ENCODE data around the gene FXYD4.

DNA sequence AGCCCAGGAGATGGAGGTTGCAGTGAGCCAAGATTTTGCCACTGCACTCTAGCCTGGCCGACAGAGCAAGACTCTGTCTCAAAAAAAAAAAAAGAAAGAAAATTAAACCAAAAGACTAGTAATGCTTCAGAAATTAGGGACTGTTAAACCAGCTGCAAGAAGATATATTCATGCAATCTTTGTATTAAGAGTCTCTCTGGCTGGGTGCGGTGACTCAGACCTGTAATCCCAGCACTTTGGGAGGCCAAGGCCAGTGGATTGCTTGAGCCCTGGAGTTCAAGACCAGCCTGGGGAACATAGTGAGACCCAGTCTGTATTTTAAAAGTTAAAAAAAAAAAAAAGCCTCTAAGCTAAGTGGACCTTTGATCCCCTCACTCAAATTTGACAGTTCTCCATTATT is 40.1 kb downstream of the FXYD4 start:
- TF ChIP-seq, protein P1, sequence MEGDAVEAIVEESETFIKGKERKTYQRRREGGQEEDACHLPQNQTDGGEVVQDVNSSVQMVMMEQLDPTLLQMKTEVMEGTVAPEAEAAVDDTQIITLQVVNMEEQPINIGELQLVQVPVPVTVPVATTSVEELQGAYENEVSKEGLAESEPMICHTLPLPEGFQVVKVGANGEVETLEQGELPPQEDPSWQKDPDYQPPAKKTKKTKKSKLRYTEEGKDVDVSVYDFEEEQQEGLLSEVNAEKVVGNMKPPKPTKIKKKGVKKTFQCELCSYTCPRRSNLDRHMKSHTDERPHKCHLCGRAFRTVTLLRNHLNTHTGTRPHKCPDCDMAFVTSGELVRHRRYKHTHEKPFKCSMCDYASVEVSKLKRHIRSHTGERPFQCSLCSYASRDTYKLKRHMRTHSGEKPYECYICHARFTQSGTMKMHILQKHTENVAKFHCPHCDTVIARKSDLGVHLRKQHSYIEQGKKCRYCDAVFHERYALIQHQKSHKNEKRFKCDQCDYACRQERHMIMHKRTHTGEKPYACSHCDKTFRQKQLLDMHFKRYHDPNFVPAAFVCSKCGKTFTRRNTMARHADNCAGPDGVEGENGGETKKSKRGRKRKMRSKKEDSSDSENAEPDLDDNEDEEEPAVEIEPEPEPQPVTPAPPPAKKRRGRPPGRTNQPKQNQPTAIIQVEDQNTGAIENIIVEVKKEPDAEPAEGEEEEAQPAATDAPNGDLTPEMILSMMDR (IDR thresholded peaks at IDR 0.05; ENCODE audit: insufficient read depth, low read length) = no peak
- TF ChIP-seq POLR2AphosphoS5 (IDR thresholded peaks at IDR 0.05; ENCODE audit: low read depth) (no peak), GABPA (IDR thresholded peaks at IDR 0.05; ENCODE audit: low read depth) (no peak)
- TF ChIP-seq, protein P2, sequence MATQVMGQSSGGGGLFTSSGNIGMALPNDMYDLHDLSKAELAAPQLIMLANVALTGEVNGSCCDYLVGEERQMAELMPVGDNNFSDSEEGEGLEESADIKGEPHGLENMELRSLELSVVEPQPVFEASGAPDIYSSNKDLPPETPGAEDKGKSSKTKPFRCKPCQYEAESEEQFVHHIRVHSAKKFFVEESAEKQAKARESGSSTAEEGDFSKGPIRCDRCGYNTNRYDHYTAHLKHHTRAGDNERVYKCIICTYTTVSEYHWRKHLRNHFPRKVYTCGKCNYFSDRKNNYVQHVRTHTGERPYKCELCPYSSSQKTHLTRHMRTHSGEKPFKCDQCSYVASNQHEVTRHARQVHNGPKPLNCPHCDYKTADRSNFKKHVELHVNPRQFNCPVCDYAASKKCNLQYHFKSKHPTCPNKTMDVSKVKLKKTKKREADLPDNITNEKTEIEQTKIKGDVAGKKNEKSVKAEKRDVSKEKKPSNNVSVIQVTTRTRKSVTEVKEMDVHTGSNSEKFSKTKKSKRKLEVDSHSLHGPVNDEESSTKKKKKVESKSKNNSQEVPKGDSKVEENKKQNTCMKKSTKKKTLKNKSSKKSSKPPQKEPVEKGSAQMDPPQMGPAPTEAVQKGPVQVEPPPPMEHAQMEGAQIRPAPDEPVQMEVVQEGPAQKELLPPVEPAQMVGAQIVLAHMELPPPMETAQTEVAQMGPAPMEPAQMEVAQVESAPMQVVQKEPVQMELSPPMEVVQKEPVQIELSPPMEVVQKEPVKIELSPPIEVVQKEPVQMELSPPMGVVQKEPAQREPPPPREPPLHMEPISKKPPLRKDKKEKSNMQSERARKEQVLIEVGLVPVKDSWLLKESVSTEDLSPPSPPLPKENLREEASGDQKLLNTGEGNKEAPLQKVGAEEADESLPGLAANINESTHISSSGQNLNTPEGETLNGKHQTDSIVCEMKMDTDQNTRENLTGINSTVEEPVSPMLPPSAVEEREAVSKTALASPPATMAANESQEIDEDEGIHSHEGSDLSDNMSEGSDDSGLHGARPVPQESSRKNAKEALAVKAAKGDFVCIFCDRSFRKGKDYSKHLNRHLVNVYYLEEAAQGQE (IDR thresholded peaks at IDR 0.05; ENCODE audit: insufficient replicate concordance, low read depth) = no peak
